GM10847 (cell line): Measurements from ENCODE around the gene ZNF619.

ENCODE experiments used
- POLR2A ChIP-seq: IDR thresholded peaks from 2 replicates; pipeline ENCODE4 v1.6.1; 2011; ENCODE audit not compliant: insufficient read length; ENCODE audit errors: extremely low read depth

Gene ZNF619

DNA sequence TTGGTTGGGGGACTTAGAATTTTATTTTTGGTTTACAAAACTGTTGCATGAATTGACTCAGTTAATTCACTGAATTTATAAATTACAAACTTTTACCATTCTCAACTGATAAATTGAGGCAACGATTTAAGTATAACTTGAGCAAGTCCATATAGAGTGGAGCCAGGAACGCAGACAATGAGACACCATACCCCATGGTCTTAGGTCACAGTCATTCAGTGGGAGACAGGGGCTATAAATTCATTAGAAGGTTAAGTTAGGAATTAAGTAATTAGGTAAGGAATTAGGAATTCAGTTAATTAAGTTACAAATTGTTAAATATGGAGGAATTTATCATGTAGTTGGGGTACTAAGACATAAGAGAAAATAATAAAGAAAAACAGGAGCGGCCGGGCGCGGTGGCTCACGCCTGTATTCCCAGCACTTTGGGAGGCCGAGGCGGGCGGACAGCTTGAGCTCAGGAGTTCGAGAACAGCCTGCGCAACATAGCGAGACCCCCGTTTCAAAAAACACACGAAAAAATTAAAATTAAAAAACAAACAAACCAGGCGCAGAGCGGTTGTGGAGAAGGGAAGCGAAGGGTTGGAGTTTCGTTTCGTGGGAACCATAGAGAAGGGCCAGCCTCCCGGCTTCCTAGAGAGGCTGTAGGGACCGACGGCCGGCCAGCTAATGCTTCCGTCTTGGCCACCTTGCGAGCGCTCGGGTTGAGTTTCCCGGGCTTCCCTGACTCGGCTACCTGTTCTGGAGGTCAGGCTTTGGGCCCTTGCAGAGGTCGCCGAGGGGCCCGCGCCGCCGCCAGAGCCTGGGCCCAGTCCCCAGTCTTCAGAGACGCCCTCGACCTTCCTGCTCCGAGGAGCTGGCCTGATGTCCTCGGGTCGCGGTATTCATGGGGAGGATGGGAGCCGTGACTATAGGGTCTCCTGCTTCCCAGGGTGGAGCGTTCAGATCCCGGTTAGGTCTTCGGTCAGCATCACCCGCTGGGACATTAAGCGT lies at the start of gene ZNF619:
ZNF619 (plus strand) TSS at position 645 of the 993 bp plus-strand sequence. CDS start 858 bp downstream, outside the sequence.
- peak; percentile 56 for TF ChIP-seq POLR2A

DNA sequence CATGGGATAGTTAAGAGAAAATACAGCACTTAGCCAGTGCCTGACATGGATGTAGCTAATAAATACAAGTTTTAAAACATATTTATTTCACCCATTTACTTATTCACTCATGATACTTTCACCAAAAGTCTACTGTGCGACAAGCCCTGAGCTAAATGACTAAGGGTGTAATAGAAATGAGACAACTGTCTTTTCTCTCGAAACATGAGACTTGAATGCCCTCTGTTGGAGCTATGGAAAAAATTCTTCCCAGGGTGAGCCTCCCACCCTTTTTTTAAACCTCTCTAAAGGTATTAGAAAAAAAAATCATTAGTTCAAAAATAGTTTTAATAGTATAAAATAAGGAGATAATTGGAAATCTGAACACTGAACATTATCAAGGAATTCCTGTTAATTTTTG lies 44.1 kb upstream of the ZNF619 start:
- TF ChIP-seq POLR2A: no peak

GRCh38 chr3:40437889-40438288 lies 39.0 kb upstream of the ZNF619 start:
- no peak for TF ChIP-seq POLR2A

GRCh38 chr3:40445062-40445461 lies 31.9 kb upstream of the ZNF619 start:
- no peak for TF ChIP-seq POLR2A

GRCh38 chr3:40445880-40446279 lies 31.0 kb upstream of the ZNF619 start:
- TF ChIP-seq POLR2A: no peak

DNA sequence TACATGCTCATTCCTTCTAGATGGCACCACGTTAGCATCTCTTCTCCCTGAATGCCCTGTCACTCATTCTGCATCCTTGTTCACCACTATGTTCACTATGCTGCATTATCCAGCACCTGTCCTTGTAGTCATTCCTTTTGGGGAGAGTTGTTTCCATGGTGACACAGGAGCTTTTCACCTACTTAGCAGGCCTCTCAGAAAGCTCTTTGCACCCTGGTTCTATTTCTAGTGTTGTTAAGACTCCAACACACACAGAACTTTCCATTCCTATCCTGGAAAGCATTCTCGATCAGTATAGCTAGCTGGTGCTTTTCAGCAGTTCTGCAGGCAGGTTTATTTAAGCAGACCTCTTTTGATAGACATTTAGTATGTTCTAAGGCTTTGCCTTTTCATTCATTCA lies 26.5 kb upstream of the ZNF619 start:
- no peak for TF ChIP-seq POLR2A

DNA sequence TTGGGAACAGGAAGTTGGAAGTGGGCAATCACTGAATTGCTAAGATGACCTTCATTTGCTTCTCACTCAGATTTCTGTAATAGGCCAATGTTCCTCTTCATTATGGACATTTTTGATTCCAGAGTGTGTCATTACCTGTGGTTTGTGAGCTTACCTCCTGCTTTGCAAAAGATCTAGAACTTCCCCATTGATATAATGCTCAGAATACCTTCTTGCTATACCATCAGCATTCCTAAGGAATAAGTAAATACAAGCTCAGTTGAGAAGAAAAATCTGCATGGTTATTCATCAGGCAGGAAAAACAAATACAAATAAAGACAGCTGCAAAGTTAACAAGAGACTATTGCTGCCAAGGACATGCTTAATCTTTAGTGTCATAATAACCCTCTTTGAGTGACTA lies 25.4 kb upstream of the ZNF619 start:
- TF ChIP-seq POLR2A: no peak

DNA sequence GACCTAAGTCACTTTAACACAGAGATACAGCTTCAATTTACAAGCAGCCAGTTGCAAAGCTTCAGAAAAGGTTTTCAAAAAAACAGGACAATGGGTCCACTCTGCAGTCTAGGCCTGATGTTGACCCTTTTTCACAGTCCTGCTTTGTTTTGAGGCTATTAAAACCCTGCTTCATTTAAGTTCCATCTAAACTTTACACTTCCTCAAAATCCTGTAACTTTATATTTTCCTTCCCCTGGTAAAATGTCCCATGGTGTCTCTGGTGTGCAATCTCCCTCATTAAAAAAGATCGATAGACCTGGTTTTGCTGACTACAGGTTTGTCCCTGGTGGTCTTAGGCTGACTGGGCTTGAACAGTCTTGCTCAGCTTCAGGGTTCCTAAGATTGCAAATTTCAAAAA lies 24.9 kb upstream of the ZNF619 start:
- no peak for TF ChIP-seq POLR2A

- no peak for TF ChIP-seq POLR2A
Observed at GRCh38 chr3:40452562-40452875, 24.4 kb upstream of the ZNF619 start.

GRCh38 chr3:40452876-40453730 lies 23.8 kb upstream of the ZNF619 start:
- TF ChIP-seq POLR2A: peak; percentile 60

DNA sequence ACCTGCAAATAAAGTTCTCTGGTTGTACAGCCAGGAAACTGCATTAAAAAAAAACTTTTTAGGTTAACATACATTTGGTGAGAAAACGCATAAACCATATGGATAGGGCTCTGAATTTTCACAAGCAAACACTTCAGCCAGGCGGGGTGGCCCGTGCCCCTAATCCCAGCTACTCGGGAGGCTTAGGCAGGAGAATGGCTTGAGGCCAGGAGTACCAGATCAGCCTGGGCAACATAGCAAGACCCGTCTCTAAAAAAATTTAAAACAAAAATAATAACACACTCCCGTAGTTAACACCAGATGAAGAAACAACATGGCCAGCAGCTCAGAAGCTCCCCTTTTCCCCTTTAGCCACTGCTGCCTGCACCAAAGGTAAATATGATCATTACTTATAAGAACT lies 23.0 kb upstream of the ZNF619 start:
- no peak for TF ChIP-seq POLR2A

- no peak for TF ChIP-seq POLR2A
Observed at GRCh38 chr3:40455328-40455727, 21.6 kb upstream of the ZNF619 start.

GRCh38 chr3:40456279-40456939 lies 20.5 kb upstream of the ZNF619 start:
- TF ChIP-seq POLR2A: no peak

GRCh38 chr3:40456940-40457823 lies 19.7 kb upstream of the ZNF619 start, which contains the start of gene RPL14:
Gene RPL14 (plus strand): TSS chr3:40457339. CDS start chr3:40457472, 133 bp downstream.
- no peak for TF ChIP-seq POLR2A

GRCh38 chr3:40458473-40458872 lies 18.4 kb upstream of the ZNF619 start:
- no peak for TF ChIP-seq POLR2A

- TF ChIP-seq POLR2A: no peak
Observed at GRCh38 chr3:40461161-40461560, 15.8 kb upstream of the ZNF619 start.
